Vagina (tissue), 2 donors: ENCODE data around the gene TENM4. TPM values are rescaled to one million over a fixed set of nuclear protein-coding genes. Genes with fewer than 3 reads are reported as not detected.

Source experiments
- DNase-seq, 2 donors: peaks; one replicate each; pipeline ENCODE4 v3.0.0-alpha.2; 2017; ENCODE audit errors: extremely low spot score in 2 of 2
- H3K27ac ChIP-seq: fragments of 200-600 bp; sonication (generic); one replicate; pipeline ENCODE4 v1.5.1; 2019
- H3K27me3 ChIP-seq: fragments of 200-600 bp; sonication (generic); one replicate; pipeline ENCODE4 v1.5.1; 2019
- H3K36me3 ChIP-seq, 2 donors: fragments of 200-600 bp; sonication (generic); one replicate each; pipeline ENCODE4 v1.5.1; 2017 to 2019
- H3K4me1 ChIP-seq: fragments of 200-600 bp; sonication (generic); one replicate; pipeline ENCODE4 v1.5.1; 2019
- H3K4me3 ChIP-seq, 2 donors: fragments of 200-600 bp; sonication (generic); 1 replicate in 1 of 2; 2 replicates in 1 of 2; pipeline ENCODE4 v1.5.1; 2016 to 2019
- H3K9me3 ChIP-seq: fragments of 200-600 bp; sonication (generic); one replicate; pipeline ENCODE4 v1.5.1; 2019
- POLR2A ChIP-seq, 2 donors: fragments of 450-650 bp; IDR thresholded peaks; one replicate each; pipeline ENCODE4 v1.6.1; 2017; ENCODE audit warnings: antibody characterized with exemption in 2 of 2, mild to moderate bottlenecking in 2 of 2, moderate library complexity in 2 of 2
- POLR2AphosphoS5 ChIP-seq, 2 donors: sonication (generic); formaldehyde crosslinking; IDR thresholded peaks; one replicate each; pipeline ENCODE4 v1.9.0; 2017; ENCODE audit warnings: antibody characterized with exemption in 2 of 2, mild to moderate bottlenecking in 2 of 2, low read depth in 1 of 2; ENCODE audit not compliant: insufficient read depth in 1 of 2
- intact Hi-C: fragments of 100-400 bp; cut with DNase I; formaldehyde crosslinking; loops from one replicate; pipeline ENCODE4 v1.15.1; 2023
- total RNA-seq: library from RNA; depleted of rRNA; stranded (reverse); fragments of >200 nt; gene quantifications from one replicate; pipeline ENCODE4 v1.2.3, GENCODE V29; 2016
- TF ChIP-seq, protein P1 (sequence below), 3 experiments: fragments of 450-650 bp in 2 of 3; fragments of 200-600 bp in 1 of 3; sonication (generic) in 1 of 3; IDR thresholded peaks; one replicate each; pipeline ENCODE4 v1.5.1; 2017 to 2019; ENCODE audit warnings: antibody characterized with exemption in 3 of 3, mild to moderate bottlenecking in 2 of 3, moderate library complexity in 2 of 3

TENM4 gene
- total RNA-seq, 1 donor from 2014 or later, result 12.5 TPM

DNA sequence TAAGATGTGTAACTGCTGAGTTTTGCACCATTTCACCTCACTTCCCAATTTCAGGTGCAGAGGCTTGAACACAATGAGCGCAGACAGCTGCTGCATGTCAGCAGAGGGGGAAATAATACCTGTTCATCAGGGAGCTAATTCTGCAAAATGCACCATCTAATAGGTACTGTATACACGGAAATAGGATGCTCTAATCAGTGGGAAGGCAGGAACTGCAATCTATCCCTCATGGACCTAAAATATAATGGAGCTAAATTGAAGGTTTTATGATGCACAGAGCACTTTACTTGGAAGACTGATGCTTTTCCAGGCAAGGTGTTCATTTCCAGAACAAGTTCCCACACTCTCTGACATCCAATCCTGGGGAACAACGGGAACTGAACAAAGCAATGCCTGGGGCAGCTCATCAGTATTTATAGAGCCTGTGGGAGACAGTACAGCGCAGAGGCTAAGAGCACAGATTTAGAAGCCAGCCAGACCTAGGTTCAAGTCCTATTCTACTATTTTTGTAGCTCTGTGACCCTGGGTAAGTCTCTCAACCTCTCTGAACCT lies 78.5 kb downstream of the TENM4 start:
- Histone ChIP-seq H3K36me3 (no peaks in the 10 kb centered on the region), H3K27ac (no peak overlapping the region), H3K27me3 (no peaks in the 10 kb centered on the region), H3K4me3 (no peak overlapping the region), H3K9me3 (no peaks in the 10 kb centered on the region), H3K4me1 (no peaks in the 10 kb centered on the region)
- no peak for TF ChIP-seq POLR2A (IDR thresholded peaks at IDR 0.05)
- TF ChIP-seq, protein P1, sequence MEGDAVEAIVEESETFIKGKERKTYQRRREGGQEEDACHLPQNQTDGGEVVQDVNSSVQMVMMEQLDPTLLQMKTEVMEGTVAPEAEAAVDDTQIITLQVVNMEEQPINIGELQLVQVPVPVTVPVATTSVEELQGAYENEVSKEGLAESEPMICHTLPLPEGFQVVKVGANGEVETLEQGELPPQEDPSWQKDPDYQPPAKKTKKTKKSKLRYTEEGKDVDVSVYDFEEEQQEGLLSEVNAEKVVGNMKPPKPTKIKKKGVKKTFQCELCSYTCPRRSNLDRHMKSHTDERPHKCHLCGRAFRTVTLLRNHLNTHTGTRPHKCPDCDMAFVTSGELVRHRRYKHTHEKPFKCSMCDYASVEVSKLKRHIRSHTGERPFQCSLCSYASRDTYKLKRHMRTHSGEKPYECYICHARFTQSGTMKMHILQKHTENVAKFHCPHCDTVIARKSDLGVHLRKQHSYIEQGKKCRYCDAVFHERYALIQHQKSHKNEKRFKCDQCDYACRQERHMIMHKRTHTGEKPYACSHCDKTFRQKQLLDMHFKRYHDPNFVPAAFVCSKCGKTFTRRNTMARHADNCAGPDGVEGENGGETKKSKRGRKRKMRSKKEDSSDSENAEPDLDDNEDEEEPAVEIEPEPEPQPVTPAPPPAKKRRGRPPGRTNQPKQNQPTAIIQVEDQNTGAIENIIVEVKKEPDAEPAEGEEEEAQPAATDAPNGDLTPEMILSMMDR (IDR thresholded peaks at IDR 0.05), result no peak
- no peak for TF ChIP-seq POLR2AphosphoS5 (IDR thresholded peaks at IDR 0.05; ENCODE audit: insufficient read depth in 1 of 2, low read depth in 1 of 2)
- DNase-seq, result no peak
- intact Hi-C loops, result no loop called here

DNA sequence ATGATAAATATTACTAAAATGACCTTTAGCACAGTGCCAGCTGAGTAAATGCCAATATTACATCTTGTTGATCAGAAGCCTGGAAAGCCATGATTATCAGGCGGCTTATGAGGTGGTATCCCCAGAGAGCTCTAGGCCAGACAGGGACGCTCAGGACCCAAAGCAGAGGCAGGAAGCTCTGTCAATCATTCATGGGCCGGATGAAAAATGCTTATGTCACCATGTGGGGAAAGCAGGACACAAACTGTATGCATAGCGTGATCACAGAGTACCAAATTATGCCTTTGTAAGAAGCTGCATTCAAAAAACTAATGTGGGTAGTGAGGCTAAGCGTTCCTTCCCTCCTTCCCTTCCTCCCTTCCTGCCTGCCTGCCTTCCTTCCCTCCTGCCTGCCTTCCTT lies 82.6 kb downstream of the TENM4 start:
- TF ChIP-seq, protein P1 (IDR thresholded peaks at IDR 0.05), result no peak
- TF ChIP-seq POLR2AphosphoS5 (IDR thresholded peaks at IDR 0.05; ENCODE audit: insufficient read depth in 1 of 2, low read depth in 1 of 2) (no peak), POLR2A (IDR thresholded peaks at IDR 0.05) (no peak)
- intact Hi-C loops, result no loop called here
- Histone ChIP-seq H3K36me3 (no peaks in the 10 kb centered on the region), H3K27me3 (no peaks in the 10 kb centered on the region), H3K9me3 (no peaks in the 10 kb centered on the region), H3K27ac (no peak overlapping the region), H3K4me3 (no peak overlapping the region), H3K4me1 (no peaks in the 10 kb centered on the region)
- no peak for DNase-seq

DNA sequence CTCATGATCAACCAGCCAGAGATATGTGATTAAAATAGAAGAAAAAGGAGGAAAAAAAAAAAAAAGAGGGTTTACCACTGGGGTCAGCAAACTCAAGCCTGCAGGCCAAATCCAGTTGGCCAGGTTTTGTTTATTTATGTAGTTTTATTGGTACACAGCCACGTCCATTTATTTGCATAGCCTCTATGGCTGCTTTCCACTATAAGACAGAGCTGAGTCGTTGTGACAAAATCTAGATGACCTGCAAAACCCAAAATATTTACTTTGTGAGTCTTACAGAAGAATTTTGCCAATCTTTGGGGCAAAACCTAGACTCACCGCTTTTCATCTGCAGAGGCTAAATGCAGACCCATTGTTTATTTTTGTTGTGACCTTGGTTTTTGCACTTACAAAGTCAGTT lies 87.1 kb downstream of the TENM4 start:
- intact Hi-C loops, result no loop called here
- Histone ChIP-seq H3K4me3 (no peak overlapping the region), H3K27ac (no peak overlapping the region), H3K9me3 (no peaks in the 10 kb centered on the region), H3K36me3 (no peaks in the 10 kb centered on the region), H3K4me1 (no peaks in the 10 kb centered on the region), H3K27me3 (no peaks in the 10 kb centered on the region)
- DNase-seq, result no peak
- TF ChIP-seq POLR2AphosphoS5 (IDR thresholded peaks at IDR 0.05; ENCODE audit: insufficient read depth in 1 of 2, low read depth in 1 of 2), result no peak
- TF ChIP-seq POLR2A (IDR thresholded peaks at IDR 0.05), result no peak

DNA sequence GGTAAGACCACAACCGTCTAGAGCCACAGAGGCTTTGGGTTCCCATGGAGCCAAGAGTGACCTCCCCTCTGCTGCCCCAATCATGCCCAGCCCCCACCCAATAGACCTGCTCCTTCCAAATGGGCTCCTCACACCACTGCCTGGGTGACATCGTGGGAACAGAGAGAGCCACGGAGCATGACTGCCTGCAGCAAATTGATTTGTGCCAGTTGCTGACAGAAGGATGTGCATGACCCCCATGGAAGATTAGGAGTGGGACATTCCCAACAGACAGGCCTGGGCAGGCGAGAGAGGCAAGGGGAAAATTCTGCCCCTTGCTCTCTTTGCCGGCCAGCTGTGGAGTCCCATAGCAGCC lies 88.5 kb downstream of the TENM4 start:
- H3K27ac ChIP-seq, result no peak overlapping the region
- no peaks in the 10 kb centered on the region for H3K9me3 ChIP-seq
- DNase-seq, result no peak
- no peaks in the 10 kb centered on the region for H3K36me3 ChIP-seq
- H3K27me3 ChIP-seq, result no peaks in the 10 kb centered on the region
- no peaks in the 10 kb centered on the region for H3K4me1 ChIP-seq
- H3K4me3 ChIP-seq, result no peak overlapping the region
- intact Hi-C loops, result no loop called here
- no peak for TF ChIP-seq POLR2A (IDR thresholded peaks at IDR 0.05)
- TF ChIP-seq POLR2AphosphoS5 (IDR thresholded peaks at IDR 0.05; ENCODE audit: insufficient read depth in 1 of 2, low read depth in 1 of 2), result no peak
- TF ChIP-seq, protein P1 (IDR thresholded peaks at IDR 0.05), result no peak

DNA sequence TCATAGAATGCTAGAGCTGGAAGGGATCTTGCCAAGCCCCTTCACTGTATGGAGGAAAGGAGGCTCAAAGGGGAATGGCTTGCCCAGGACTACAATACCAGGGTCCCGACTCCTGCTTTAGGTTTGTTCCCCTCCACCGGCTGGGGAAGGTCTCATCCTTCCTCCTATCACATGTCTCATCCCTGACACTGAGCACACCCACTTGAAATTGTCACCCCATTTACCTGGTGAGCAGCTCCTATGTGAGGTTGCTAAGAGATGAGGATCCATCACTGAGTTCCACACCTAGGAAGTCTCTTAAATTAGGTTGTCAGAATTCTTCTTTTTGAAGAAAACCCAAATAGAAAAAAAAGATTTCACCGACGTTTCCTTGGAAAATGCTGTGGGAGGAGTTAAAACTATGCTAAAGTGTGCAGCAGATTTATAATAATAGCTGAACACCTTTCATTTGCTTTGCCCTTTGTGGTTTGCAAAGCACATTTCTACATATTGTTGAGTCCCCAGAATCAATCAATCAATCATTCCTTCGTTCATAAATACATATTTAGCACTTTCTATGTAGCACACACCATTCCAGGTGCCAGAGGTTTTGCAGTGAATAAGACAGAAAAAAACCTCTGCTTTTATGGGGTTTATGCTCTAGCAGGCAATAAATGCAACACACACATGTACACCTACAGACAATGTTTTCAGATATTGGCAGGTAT lies 91.7 kb downstream of the TENM4 start:
- intact Hi-C loops, result no loop called here
- no peaks in the 10 kb centered on the region for H3K4me1 ChIP-seq
- H3K36me3 ChIP-seq, result no peaks in the 10 kb centered on the region
- TF ChIP-seq, protein P1 (IDR thresholded peaks at IDR 0.05), result no peak
- no peak for TF ChIP-seq POLR2A (IDR thresholded peaks at IDR 0.05)
- TF ChIP-seq POLR2AphosphoS5 (IDR thresholded peaks at IDR 0.05; ENCODE audit: insufficient read depth in 1 of 2, low read depth in 1 of 2), result no peak
- no peak for DNase-seq
- H3K27ac ChIP-seq, result no peak overlapping the region
- H3K9me3 ChIP-seq, result no peaks in the 10 kb centered on the region
- no peak overlapping the region for H3K4me3 ChIP-seq
- no peaks in the 10 kb centered on the region for H3K27me3 ChIP-seq
